Neuronal stem cell (in vitro differentiated cells): Measurements from ENCODE around the gene CUX1.
"Not testable (repeated sequence)": the region's sequence is repeated elsewhere in the genome, so short reads cannot be mapped to it uniquely, and the experiment has no call there.

Experiments used
- DNase-seq: peaks from one replicate; pipeline ENCODE4 v3.0.0-alpha.2; 2013; ENCODE audit warnings: low spot score
- H2AFZ ChIP-seq: one replicate; pipeline ENCODE4 v1.6.1; 2013; ENCODE audit warnings: mild to moderate bottlenecking, low read length, inconsistent platforms
- H2AK5ac ChIP-seq: 2 replicates; pipeline ENCODE4 v1.6.1; 2013; ENCODE audit warnings: low read depth, mild to moderate bottlenecking, inconsistent platforms, low read length, moderate library complexity, mixed read lengths
- H2BK120ac ChIP-seq: 2 replicates; pipeline ENCODE4 v1.6.1; 2013; ENCODE audit warnings: low read depth, mild to moderate bottlenecking, inconsistent platforms, low read length, moderate library complexity, mixed read lengths
- H2BK12ac ChIP-seq: one replicate; pipeline ENCODE4 v1.6.1; 2013; ENCODE audit warnings: low read length, inconsistent platforms
- H2BK15ac ChIP-seq: 2 replicates; pipeline ENCODE4 v1.6.1; 2013; ENCODE audit warnings: mild to moderate bottlenecking, low read length, inconsistent platforms, mixed read lengths
- H2BK5ac ChIP-seq: one replicate; pipeline ENCODE4 v1.6.1; 2013; ENCODE audit warnings: inconsistent platforms, mild to moderate bottlenecking, low read length, moderate library complexity
- H3K14ac ChIP-seq: one replicate; pipeline ENCODE4 v1.6.1; 2013; ENCODE audit warnings: low read length, inconsistent platforms
- H3K18ac ChIP-seq: 2 replicates; pipeline ENCODE4 v1.6.1; 2013; ENCODE audit warnings: low read length, inconsistent platforms
- H3K23ac ChIP-seq: 2 replicates; pipeline ENCODE4 v1.6.1; 2013; ENCODE audit warnings: low read depth, mild to moderate bottlenecking, mixed read lengths, low read length, inconsistent platforms; ENCODE audit not compliant: poor library complexity
- H3K27ac ChIP-seq: replicated peaks from 3 replicates; pipeline ENCODE4 v1.5.1; 2013; ENCODE audit warnings: low read length, inconsistent platforms
- H3K27me3 ChIP-seq, 3 experiments: 2 replicates each; pipeline ENCODE4 v1.6.1; 2013; ENCODE audit warnings: low read length in 3 of 3, mild to moderate bottlenecking in 2 of 3, inconsistent platforms in 1 of 3, low read depth in 1 of 3, mixed read lengths in 1 of 3, moderate library complexity in 1 of 3; ENCODE audit not compliant: control insufficient read depth in 3 of 3, insufficient read depth in 3 of 3
- H3K36me3 ChIP-seq, 2 donors: replicated peaks in 1 of 2; 2 replicates each; pipeline ENCODE4 v1.6.1; 2013; ENCODE audit warnings: low read length in 2 of 2; ENCODE audit not compliant: control insufficient read depth in 2 of 2, insufficient read depth in 2 of 2
- H3K4ac ChIP-seq: 2 replicates; pipeline ENCODE4 v1.6.1; 2013; ENCODE audit warnings: inconsistent platforms, mild to moderate bottlenecking, low read length, moderate library complexity
- H3K4me1 ChIP-seq, 2 donors: 1 replicate in 1 of 2; 2 replicates in 1 of 2; pipeline ENCODE4 v1.6.1; 2013; ENCODE audit warnings: low read length in 2 of 2, low read depth in 1 of 2; ENCODE audit not compliant: control insufficient read depth in 2 of 2, insufficient read depth in 1 of 2
- H3K4me2 ChIP-seq: one replicate; pipeline ENCODE4 v1.6.1; 2013; ENCODE audit warnings: mild to moderate bottlenecking, low read length, inconsistent platforms; ENCODE audit not compliant: insufficient read depth, poor library complexity, severe bottlenecking
- H3K4me3 ChIP-seq, 2 donors: 2 replicates each; pipeline ENCODE4 v1.5.1; 2013; ENCODE audit warnings: low read length in 2 of 2, mild to moderate bottlenecking in 2 of 2, inconsistent platforms in 1 of 2, moderate library complexity in 1 of 2
- H3K79me1 ChIP-seq: one replicate; pipeline ENCODE4 v1.6.1; 2013; ENCODE audit warnings: low read depth, mild to moderate bottlenecking, inconsistent platforms, low read length, moderate library complexity
- H3K9ac ChIP-seq: one replicate; pipeline ENCODE4 v1.6.1; 2013; ENCODE audit warnings: mild to moderate bottlenecking, low read depth, low read length, inconsistent platforms; ENCODE audit not compliant: poor library complexity
- H3K9me3 ChIP-seq, 2 donors: replicated peaks in 1 of 2; 2 replicates each; pipeline versions ENCODE3 to v1.6.1; 2013; ENCODE audit warnings: low read length in 2 of 2, mild to moderate bottlenecking in 2 of 2, inconsistent platforms in 1 of 2, low read depth in 1 of 2, mixed read lengths in 1 of 2, moderate library complexity in 1 of 2; ENCODE audit not compliant: control insufficient read depth in 2 of 2, insufficient read depth in 1 of 2
- H4K8ac ChIP-seq: one replicate; pipeline ENCODE4 v1.6.1; 2013; ENCODE audit warnings: low read depth, mild to moderate bottlenecking, inconsistent platforms, low read length, moderate library complexity
- H4K91ac ChIP-seq: one replicate; pipeline ENCODE4 v1.6.1; 2013; ENCODE audit warnings: low read length, low read depth, mild to moderate bottlenecking, inconsistent platforms; ENCODE audit not compliant: poor library complexity
- WGBS, 2 donors: extraction: QIAGEN DNeasy Blood & Tissue Kit; methylation state at CpG; one replicate each; pipeline ENCODE4 v1.1.7; 2013; ENCODE audit warnings: missing lambda C conversion rate in 2 of 2, mixed read lengths in 1 of 2; ENCODE audit not compliant: insufficient read length in 2 of 2, insufficient replicate concordance in 1 of 2; ENCODE audit errors: extremely low coverage in 2 of 2; 5-methylcytosine and 5-hydroxymethylcytosine counted together

The CUX1 gene

GRCh38 chr7:101790566-101791293 lies 26.7 kb upstream of the CUX1 start:
- H2AFZ ChIP-seq = no peak overlapping the region
- H3K4ac ChIP-seq = no peak overlapping the region
- H3K36me3 ChIP-seq = no peaks in the 10 kb centered on the region
- no peak overlapping the region for H2BK15ac ChIP-seq
- H3K27ac ChIP-seq = no peak overlapping the region
- H3K4me2 ChIP-seq = no peak overlapping the region
- no peak overlapping the region for H2BK12ac ChIP-seq
- no peak overlapping the region for H4K91ac ChIP-seq
- H3K27me3 ChIP-seq = no peaks in the 10 kb centered on the region
- no CpG with 5 or more reads among the region's 10 CpGs for WGBS, 2 donors
- H3K23ac ChIP-seq = peak overlapping the region; percentile 31
- H3K4me1 ChIP-seq = no peaks in the 10 kb centered on the region
- H3K4me3 ChIP-seq = no peak overlapping the region
- no peak overlapping the region for H2AK5ac ChIP-seq
- H3K9me3 ChIP-seq = no peaks in the 10 kb centered on the region
- no peaks in the 10 kb centered on the region for H3K79me1 ChIP-seq
- no peak overlapping the region for H3K18ac ChIP-seq
- H3K9ac ChIP-seq = no peak overlapping the region
- H2BK5ac ChIP-seq = no peak overlapping the region
- H3K14ac ChIP-seq = no peak overlapping the region
- DNase-seq = no peak
- H4K8ac ChIP-seq = no peak overlapping the region
- no peak overlapping the region for H2BK120ac ChIP-seq

DNA sequence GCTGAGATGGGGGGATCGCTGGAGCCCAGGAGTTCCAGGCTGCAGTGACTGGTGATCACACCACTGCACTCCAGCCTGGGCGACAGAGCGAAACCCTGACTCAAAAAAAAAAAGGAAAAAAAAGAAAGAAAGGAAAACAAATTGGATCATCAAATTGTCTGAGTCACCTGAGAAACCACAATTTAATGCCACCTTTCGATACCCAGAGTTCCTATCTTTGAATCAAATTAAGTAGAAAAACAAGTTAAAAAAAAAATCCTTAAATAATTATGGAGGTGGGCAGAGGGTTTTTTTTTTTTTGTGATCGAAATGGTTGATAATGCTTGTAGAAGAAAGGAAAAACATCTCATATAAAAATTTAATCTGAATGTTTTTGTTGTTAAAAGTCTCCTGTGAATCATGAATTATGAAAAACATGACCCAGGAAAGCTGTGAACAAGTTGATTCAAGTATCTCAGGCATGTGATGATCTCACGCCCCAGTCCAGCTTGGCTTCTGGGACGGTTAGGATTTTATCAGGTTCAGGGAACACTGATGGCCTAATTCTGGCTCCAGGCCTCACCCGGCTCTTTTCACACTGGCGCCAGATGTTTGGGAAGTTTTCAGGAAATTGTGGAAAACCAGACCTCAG lies 25.3 kb upstream of the CUX1 start:
- Histone ChIP-seq H3K4me2 (no peak overlapping the region), H3K79me1 (no peaks in the 10 kb centered on the region), H3K23ac (no peak overlapping the region), H2AK5ac (no peak overlapping the region), H2BK120ac (no peak overlapping the region), H3K27me3 (peaks cover 0 to 2% (median 0%) of the 10 kb centered on the region in 3 experiments), H3K4ac (no peak overlapping the region), H2BK12ac (no peak overlapping the region), H2BK5ac (no peak overlapping the region), H3K9me3 (no peaks in the 10 kb centered on the region), H3K4me3 (no peak overlapping the region), H2BK15ac (no peak overlapping the region), H4K91ac (no peak overlapping the region), H3K36me3 (no peaks in the 10 kb centered on the region), H3K18ac (no peak overlapping the region), H3K9ac (no peak overlapping the region), H3K14ac (no peak overlapping the region), H3K4me1 (no peaks in the 10 kb centered on the region), H2AFZ (no peak overlapping the region), H4K8ac (no peak overlapping the region), H3K27ac (no peak overlapping the region)
- no CpG with 5 or more reads among the region's 9 CpGs for WGBS, 2 donors
- no peak for DNase-seq

GRCh38 chr7:101792682-101793071 lies 24.7 kb upstream of the CUX1 start:
- not testable (repeated sequence) for H3K18ac ChIP-seq, H3K79me1 ChIP-seq, DNase-seq, H3K4me1 ChIP-seq, H2AK5ac ChIP-seq, H4K91ac ChIP-seq, H4K8ac ChIP-seq, H3K27ac ChIP-seq, H3K9me3 ChIP-seq, H3K9ac ChIP-seq, H2AFZ ChIP-seq, H2BK5ac ChIP-seq, H3K4me3 ChIP-seq, H2BK15ac ChIP-seq, H2BK120ac ChIP-seq, H2BK12ac ChIP-seq, H3K23ac ChIP-seq, H3K4ac ChIP-seq, H3K36me3 ChIP-seq, H3K27me3 ChIP-seq, H3K14ac ChIP-seq, H3K4me2 ChIP-seq
- WGBS, 2 donors = no CpG with 5 or more reads among the region's 4 CpGs

- Histone ChIP-seq H3K4me2 (no peak overlapping the region), H3K27ac (no peak overlapping the region), H2AK5ac (no peak overlapping the region), H2AFZ (no peak overlapping the region), H3K14ac (no peak overlapping the region), H2BK120ac (no peak overlapping the region), H3K36me3 (no peaks in the 10 kb centered on the region), H2BK15ac (no peak overlapping the region), H4K8ac (peak overlapping the region; percentile 82), H2BK5ac (no peak overlapping the region), H3K4me1 (no peaks in the 10 kb centered on the region), H3K9me3 (no peaks in the 10 kb centered on the region), H3K27me3 (peaks cover 0 to 7% (median 2%) of the 10 kb centered on the region in 3 experiments), H3K9ac (no peak overlapping the region), H3K18ac (no peak overlapping the region), H2BK12ac (no peak overlapping the region), H3K4me3 (no peak overlapping the region), H3K79me1 (no peaks in the 10 kb centered on the region), H3K23ac (no peak overlapping the region), H4K91ac (no peak overlapping the region), H3K4ac (no peak overlapping the region)
- DNase-seq = no peak
- no CpG with 5 or more reads among the region's 5 CpGs for WGBS, 2 donors
Measured at GRCh38 chr7:101795461-101795860, 22.0 kb upstream of the CUX1 start.
